ENCODE data around the gene NDRG3.

NDRG3 gene

GRCh38 chr20:36745927-36746659, at the start of gene NDRG3:
Gene NDRG3, minus strand, starts transcription at chr20:36746090. Its CDS starts 24,355 bp downstream, at chr20:36721735.
- peak; percentile 83 to 85 for DNase-seq (ENCODE audit: low read depth in 2 of 2)

- no peak for DNase-seq (ENCODE audit: low read depth in 2 of 2)
These were observed 48.2 kb upstream of the NDRG3 start for GRCh38 chr20:36794116-36794474.

GRCh38 chr20:36793294-36794115, 47.6 kb upstream of the NDRG3 start:
- no peak for DNase-seq (ENCODE audit: low read depth in 2 of 2)

- no peak for DNase-seq (ENCODE audit: low read depth in 2 of 2)
These were observed 46.5 kb upstream of the NDRG3 start for GRCh38 chr20:36792422-36792821.

- no peak for DNase-seq (ENCODE audit: low read depth in 2 of 2)
These were observed 46.0 kb upstream of the NDRG3 start for GRCh38 chr20:36791862-36792261.

GRCh38 chr20:36786663-36787062, 40.8 kb upstream of the NDRG3 start:
- DNase-seq (ENCODE audit: low read depth in 2 of 2) = no peak

GRCh38 chr20:36786246-36786645, 40.4 kb upstream of the NDRG3 start:
- DNase-seq (ENCODE audit: low read depth in 2 of 2) = no peak

GRCh38 chr20:36785308-36785707, 39.4 kb upstream of the NDRG3 start:
- no peak for DNase-seq (ENCODE audit: low read depth in 2 of 2)

GRCh38 chr20:36784900-36785299, 39.0 kb upstream of the NDRG3 start:
- DNase-seq (ENCODE audit: low read depth in 2 of 2) = no peak

- no peak for DNase-seq (ENCODE audit: low read depth in 2 of 2)
These were observed 38.2 kb upstream of the NDRG3 start for GRCh38 chr20:36784116-36784515.

GRCh38 chr20:36779656-36780025, 33.8 kb upstream of the NDRG3 start:
- DNase-seq (ENCODE audit: low read depth in 2 of 2) = no peak

- no peak for DNase-seq (ENCODE audit: low read depth in 2 of 2)
These were observed 33.2 kb upstream of the NDRG3 start for GRCh38 chr20:36778831-36779655.

- DNase-seq (ENCODE audit: low read depth in 2 of 2) = no peak
These were observed 31.7 kb upstream of the NDRG3 start for GRCh38 chr20:36777576-36777975.

GRCh38 chr20:36777167-36777566, 31.3 kb upstream of the NDRG3 start:
- no peak for DNase-seq (ENCODE audit: low read depth in 2 of 2)

- DNase-seq (ENCODE audit: low read depth in 2 of 2) = no peak
These were observed 29.9 kb upstream of the NDRG3 start for GRCh38 chr20:36775826-36776225.

- DNase-seq (ENCODE audit: low read depth in 2 of 2) = no peak
These were observed 29.3 kb upstream of the NDRG3 start for GRCh38 chr20:36775196-36775595.

- peak; percentile 99 for DNase-seq (ENCODE audit: low read depth in 2 of 2)
These were observed 27.9 kb upstream of the NDRG3 start, which contains the start of gene DSN1 for GRCh38 chr20:36773597-36774390. Gene DSN1, minus strand, starts transcription at chr20:36773763. Its CDS starts 2,305 bp downstream, at chr20:36771458.

GRCh38 chr20:36773107-36773596, 27.3 kb upstream of the NDRG3 start:
- no peak for DNase-seq (ENCODE audit: low read depth in 2 of 2)

- no peak for DNase-seq (ENCODE audit: low read depth in 2 of 2)
These were observed 24.8 kb upstream of the NDRG3 start for GRCh38 chr20:36770680-36771079.

- no peak for DNase-seq (ENCODE audit: low read depth in 2 of 2)
These were observed 23.0 kb upstream of the NDRG3 start for GRCh38 chr20:36768768-36769430.

- no peak for DNase-seq (ENCODE audit: low read depth in 2 of 2)
These were observed 15.2 kb upstream of the NDRG3 start for GRCh38 chr20:36761125-36761524.
